Urothelium cell line (cell line): ENCODE results near the gene OFD1.

Experiments
- DNase-seq: peaks from one replicate; pipeline ENCODE4 v3.0.0; 2011; ENCODE audit warnings: low spot score, mixed read lengths
- FAIRE-seq: peaks from 2 replicates; lab custom pipeline; 2011; peaks lifted over from hg19 to GRCh38; lab: Jason Lieb, UNC

The OFD1 gene, protein sequence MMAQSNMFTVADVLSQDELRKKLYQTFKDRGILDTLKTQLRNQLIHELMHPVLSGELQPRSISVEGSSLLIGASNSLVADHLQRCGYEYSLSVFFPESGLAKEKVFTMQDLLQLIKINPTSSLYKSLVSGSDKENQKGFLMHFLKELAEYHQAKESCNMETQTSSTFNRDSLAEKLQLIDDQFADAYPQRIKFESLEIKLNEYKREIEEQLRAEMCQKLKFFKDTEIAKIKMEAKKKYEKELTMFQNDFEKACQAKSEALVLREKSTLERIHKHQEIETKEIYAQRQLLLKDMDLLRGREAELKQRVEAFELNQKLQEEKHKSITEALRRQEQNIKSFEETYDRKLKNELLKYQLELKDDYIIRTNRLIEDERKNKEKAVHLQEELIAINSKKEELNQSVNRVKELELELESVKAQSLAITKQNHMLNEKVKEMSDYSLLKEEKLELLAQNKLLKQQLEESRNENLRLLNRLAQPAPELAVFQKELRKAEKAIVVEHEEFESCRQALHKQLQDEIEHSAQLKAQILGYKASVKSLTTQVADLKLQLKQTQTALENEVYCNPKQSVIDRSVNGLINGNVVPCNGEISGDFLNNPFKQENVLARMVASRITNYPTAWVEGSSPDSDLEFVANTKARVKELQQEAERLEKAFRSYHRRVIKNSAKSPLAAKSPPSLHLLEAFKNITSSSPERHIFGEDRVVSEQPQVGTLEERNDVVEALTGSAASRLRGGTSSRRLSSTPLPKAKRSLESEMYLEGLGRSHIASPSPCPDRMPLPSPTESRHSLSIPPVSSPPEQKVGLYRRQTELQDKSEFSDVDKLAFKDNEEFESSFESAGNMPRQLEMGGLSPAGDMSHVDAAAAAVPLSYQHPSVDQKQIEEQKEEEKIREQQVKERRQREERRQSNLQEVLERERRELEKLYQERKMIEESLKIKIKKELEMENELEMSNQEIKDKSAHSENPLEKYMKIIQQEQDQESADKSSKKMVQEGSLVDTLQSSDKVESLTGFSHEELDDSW

DNA sequence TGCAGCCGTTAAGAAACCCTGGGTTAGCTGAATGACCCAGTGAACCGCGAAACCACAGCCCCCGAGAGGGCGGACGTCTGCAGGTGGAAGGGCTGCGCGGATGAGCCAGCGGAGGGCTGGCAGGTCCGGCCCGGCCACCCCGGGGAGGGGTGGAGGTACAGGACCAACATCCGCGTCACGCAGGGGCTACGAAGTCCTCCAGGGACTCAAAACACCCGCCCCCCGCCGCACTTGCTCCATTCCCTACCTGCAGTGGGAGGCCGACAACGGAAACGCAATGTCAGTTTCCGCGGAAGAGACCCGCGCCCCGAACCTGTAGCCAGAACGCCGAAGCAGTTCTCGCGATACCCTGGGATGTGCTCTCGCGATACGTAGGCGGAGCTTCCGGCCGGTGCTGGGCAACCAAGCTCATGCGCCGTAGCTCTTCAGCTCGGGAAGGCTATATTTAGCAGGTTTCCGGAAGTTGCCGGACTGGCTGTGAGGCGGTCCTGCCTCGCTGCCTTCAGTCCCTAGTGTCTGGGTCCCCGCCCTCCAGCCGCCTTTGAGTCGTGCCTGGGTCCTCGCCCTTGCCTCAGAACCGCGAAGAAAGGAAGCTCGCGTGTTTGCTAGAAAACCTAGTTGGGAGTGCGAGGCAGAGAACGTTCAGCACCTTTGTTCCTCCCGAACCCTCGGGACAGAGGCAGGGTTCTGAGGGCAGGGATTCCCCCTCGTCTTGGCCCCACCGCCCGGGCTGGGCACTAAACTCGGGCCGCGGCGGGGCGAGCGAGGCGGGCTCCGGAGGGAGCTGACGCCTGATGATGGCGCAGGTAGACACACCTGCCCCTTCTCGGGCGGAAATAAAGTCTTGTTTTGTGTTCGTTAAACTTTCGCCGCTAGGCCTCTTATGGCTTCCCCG, at the start of gene OFD1, which contains the start of gene TRAPPC2:
TSS of gene OFD1 (plus strand) at position 471 of the 895 bp plus-strand sequence. CDS start at position 795, 324 bp downstream.
TSS of gene TRAPPC2 (minus strand) at position 343 of the 895 bp plus-strand sequence. CDS start 14,657 bp downstream, outside the sequence.
- FAIRE-seq: no peak
- DNase-seq: peak; percentile 83

- no peak for FAIRE-seq
- DNase-seq: no peak
These were observed 49.3 kb upstream of the OFD1 start for GRCh38 chrX:13685126-13685763.

DNA sequence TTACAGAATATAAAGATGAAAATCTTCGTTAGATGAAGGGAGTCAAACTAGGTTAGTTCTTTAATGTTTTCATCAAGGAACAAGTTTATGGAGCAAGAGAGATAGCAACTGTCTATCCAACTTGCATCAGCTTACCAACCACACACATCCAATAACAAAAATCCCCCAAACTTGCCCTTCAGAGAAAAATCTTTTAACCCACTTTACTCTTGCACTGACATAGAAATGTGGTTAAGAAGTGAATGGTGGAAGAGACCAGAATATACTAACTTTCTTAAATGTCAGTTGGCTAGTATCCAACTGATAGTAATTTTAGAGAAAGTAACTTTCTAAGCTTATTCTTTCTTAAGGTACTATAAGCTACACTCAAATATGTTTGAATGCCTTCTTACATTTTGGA, 47.3 kb upstream of the OFD1 start:
- DNase-seq (no peak), FAIRE-seq (no peak)

DNA sequence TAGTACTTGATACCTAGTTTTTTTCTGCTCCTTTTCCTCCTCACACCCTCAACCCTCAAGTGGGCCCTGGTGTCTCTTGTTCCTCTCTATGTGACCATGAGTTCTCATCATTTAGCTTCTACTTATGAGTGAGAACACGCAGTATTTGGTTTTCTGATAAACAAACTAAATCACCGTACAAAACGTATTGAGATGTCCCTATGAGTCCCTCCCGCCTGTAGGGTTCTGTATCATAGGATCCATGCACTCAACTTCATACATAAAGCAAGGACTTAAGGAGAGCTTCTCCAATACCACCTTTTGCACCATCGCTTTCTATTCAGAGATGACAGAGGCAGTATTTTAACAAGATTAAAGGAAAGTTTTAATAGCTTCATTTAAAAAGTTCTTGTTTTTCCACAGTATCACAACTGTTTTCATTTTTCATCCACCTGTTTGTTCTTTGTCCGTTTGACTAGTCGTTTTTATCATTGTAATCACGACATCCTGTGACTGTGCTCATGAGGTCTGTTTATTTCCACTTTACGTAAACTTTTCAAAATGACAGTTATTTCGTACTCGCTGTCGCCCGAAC, 46.1 kb upstream of the OFD1 start:
- DNase-seq: no peak
- FAIRE-seq: no peak

- no peak for FAIRE-seq
These were observed 45.4 kb upstream of the OFD1 start, which contains the start of gene RAB9A for GRCh38 chrX:13688958-13689740. Gene RAB9A (plus strand): TSS chrX:13689128. CDS start chrX:13708747, 19,619 bp downstream.

DNA sequence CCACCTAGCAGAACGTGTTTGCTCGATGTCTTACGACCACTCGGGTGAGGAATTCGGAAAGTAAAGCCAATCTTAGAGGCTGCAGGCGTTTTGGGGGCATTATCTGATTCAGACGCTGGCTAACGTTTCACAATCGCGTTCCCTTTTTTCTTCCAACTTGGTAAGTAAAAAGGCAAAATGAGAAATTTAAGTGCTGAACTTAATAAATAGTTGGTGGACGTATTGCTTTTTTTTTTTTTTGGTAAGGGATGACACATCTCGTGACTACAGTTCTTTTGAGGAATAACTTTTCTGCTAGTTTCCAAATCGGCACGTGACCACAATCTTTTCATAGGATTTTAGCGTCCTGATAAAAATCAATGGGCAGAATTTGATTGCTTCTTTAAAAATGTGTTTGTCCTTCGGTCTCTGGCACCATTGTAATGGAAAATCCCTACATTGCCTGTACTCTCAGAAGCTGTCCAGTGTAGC, 44.8 kb upstream of the OFD1 start:
- DNase-seq: no peak
- no peak for FAIRE-seq

More at GRCh38 chrX:13688958-13689740, 45.4 kb upstream of the OFD1 start, which contains the start of gene RAB9A:
- peak; percentile 70 for DNase-seq

- FAIRE-seq (no peak), DNase-seq (no peak)
These were observed 43.7 kb upstream of the OFD1 start for GRCh38 chrX:13690836-13691235.

DNA sequence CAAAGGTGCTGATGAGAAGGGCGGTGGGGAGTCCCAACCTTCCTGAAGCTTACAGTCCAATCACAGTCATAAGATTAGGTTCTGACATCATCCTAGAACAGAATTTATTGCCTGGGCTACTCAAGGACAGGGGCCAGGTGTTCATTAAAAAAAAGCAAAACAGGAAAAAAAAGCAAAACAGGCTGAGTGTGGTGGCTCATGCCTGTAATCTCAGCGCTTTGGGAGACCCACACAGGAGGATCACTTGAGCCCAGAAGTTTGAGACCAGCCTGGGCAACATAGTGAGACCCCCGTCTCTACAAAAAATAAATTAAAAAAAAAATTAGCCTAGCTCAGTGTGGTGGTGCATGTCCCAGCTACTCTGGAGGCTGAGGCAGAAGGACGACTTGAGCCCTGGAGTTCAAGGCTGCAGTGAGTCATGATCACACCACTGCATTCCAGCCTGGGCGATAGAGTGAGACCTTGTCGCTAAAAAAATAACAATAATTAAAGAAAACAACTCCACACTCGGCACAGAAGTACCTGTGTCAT, 42.6 kb upstream of the OFD1 start:
- peak; percentile 9 for DNase-seq
- FAIRE-seq: no peak

DNA sequence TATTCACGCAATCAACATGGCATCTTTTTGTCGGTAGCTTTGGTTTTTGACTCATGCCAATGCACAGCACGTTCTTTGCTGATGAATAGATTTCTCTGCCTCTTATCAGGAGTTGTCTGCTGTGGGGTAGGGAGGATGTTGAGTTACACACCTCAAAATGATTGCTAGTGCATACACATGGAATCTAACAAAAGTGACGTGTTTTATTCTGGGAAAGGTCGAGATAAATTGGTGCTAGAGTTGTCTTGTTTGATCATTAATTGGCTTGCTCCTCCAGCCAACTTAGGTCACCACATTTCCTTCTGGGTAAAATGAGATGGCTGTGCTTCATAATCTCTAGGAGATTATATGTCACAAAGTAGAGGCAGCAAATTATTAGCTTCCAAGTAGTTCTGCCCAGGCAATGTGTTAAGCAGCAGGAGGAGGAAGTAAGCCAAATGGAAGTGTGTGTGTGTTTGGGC, 41.7 kb upstream of the OFD1 start:
- no peak for FAIRE-seq
- no peak for DNase-seq

DNA sequence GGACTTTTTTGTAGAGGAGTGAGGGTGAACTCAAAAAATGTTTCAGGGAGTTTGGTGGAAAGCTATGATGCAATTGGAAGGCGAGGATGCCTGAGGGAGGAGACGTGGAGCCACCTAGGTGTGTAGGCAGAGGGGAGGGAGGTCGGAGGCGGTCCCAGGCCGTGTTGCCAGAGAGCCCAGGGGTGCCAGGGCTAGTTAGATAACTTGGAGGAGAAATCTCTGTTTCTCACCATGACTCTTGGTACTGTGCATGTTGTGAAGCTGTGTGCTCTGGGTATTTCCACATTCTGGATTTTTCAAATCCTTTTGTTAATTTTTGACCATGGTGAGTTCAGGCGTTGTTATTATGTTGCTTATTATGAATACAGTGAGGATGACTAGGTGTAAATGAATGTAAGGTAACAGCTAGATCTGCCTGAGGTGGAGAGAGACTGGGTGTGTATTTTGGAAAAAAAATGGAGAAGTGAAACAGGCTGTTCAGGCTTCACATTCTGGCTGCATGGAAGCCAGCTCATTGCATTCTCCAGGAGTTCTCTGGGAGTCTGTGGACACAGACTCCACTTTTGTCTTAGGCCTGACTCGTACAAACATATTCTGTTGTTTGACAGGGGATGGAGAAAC, 41.1 kb upstream of the OFD1 start:
- FAIRE-seq: no peak

GRCh38 chrX:13694359-13694758, 40.2 kb upstream of the OFD1 start:
- FAIRE-seq (no peak), DNase-seq (no peak)

More for the DNA sequence above, 41.1 kb upstream of the OFD1 start:
- DNase-seq: no peak

DNA sequence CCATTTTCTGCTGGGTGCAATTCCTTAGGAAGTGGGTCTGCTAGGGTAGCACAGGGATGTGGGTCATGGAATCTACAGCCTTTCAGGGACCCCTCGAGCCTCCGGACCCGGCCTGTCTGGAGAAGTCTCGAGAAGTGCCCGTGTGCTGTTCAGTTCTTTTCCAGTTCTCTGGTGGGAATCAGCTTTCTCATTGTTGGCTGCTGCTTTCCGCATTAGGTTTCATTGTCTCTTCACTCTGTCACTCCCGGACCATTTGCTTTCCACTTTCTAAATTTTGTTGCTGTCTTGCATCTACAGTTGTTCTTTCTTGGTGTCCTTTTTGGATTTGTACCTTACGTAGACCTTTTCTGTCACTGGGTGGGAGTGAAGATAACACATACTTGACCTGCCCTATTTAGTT, 39.6 kb upstream of the OFD1 start:
- DNase-seq: no peak
- FAIRE-seq: no peak

DNA sequence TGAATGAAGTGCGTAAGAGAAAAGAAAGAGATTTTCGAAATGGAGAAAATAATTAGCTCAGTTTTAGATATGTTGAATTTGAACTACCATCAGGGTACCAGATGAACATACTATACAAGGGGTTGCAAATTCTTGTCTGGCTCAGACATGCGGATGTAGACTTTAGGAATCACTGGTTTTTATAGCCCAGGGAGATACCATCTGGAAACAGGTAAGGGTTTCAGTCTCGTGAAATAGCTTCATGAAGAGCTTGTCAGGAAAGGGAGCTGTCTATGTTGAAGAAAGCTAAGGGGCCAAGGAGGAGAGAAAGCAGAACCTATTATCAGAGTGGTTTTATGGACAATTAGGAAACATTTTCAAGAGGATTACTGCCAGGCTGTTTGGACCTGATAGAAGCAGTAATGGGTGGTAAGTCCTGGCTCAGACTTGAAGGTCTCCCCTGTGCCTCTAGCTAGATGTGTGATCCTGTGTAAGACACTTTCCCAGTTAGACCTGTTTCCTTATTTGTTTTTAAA, 38.9 kb upstream of the OFD1 start:
- DNase-seq: no peak
- no peak for FAIRE-seq

GRCh38 chrX:13697455-13697854, 37.1 kb upstream of the OFD1 start:
- DNase-seq (no peak), FAIRE-seq (no peak)

DNA sequence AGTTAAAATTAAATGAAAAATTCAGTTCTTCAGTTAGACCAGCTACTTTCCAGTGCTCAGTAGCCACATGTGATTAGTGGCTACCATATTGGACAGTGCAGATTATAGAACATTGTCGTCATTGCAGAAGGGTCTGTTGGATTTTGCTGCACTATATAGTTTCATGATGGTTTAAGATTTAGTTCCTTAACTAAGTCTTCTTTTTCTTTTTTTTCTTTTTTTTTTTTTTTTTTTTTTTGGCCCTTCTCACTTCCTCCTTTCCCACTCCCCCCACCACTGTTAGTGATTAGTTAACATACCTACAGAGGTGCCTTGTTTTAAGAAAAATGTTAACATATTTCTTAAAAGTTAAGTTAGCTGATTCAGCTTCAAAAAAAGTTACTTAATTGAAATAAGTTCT, 36.6 kb upstream of the OFD1 start:
- FAIRE-seq: no peak

GRCh38 chrX:13698432-13698831, 36.1 kb upstream of the OFD1 start:
- DNase-seq: no peak
- no peak for FAIRE-seq

More for the DNA sequence above, 36.6 kb upstream of the OFD1 start:
- no peak for DNase-seq

DNA sequence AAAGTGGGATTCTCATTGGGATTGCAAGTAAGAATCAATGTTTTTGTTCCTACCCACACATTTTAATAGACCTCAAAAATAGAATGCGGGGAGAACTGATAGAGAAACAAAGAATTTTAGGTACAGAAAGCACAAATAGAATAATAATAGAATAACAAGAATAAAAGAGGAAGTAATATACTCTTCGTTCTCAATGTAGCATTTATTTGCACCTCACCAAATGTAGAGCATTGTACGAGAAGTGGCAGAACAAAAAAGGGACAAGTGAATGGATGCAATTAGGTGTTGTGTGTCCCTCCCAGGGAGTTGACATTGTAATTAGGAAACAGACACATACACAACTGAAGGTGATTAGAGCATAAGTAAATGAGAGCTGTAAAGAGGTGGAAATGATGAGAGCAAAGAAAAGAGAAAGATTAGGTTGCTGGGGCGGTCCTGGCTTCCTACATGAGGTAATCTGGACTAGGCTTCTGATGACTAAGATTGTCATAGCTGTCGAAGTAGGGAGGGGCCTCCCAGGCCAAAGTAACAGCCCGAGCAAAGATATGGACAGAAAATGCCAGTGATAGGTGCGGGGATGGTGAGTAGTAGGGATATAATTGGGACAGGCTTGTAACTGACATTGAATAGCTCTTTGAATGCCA, 35.2 kb upstream of the OFD1 start:
- DNase-seq: no peak
- no peak for FAIRE-seq
